ENCODE measurements around the gene GPR146. TPM values are rescaled to one million over a fixed set of nuclear protein-coding genes. Genes with fewer than 3 reads are reported as not detected.

Gene GPR146
- total and polyA plus RNA-seq, 9 of the 15 experiments (the other 6 are each of a cell fraction or from before 2014, with no cell fraction given) = 0.22 to 3.6 (median 0.64) TPM; not detected in 2

DNA sequence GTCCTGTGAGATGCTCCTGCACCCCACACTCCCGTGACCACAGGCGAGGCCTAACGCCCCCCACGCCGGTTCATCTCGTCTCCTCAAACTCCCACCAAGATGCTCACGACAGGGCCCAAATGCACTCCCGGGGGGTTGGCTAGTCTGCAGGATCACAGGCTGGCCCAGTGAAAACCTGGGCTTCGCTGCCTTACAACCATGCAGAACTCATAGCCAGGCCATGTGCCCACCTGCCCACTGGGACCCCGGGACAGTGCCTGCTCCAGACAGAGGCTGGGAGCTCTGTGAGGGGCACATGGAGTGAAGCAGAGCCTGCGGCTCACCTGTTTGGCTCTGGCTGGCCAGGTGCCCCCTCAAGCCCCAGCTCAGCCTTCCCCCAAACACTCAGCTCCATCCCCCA, 34.2 kb downstream of the GPR146 start (continued):
- no peak for TF ChIP-seq ARID3B (CRISPR knock-in tag; IDR thresholded peaks at IDR 0.05; ENCODE audit: borderline replicate concordance)

- Histone ChIP-seq H3K27me3 (ENCODE audit: control insufficient read depth in 2 of 2, insufficient read depth in 2 of 2, low read length in 2 of 2) (no peaks in the 10 kb centered on the region), H3K9me1 (ENCODE audit: control insufficient read depth, insufficient read depth, low read length) (no peaks in the 10 kb centered on the region), H4K20me1 (replicated peaks; ENCODE audit: control insufficient read depth, insufficient read depth, low read length) (no peaks in the 10 kb centered on the region), H3K4me3 (no peak overlapping the region), H3K79me2 (ENCODE audit: control insufficient read depth, insufficient read depth, low read length) (no peaks in the 10 kb centered on the region), H2AFZ (ENCODE audit: low read depth, low read length) (no peak overlapping the region), H3K9ac (ENCODE audit: insufficient read depth in 1 of 2, low read depth in 2 of 2, low read length in 2 of 2) (no peak overlapping the region), H3K36me3 (ENCODE audit: control insufficient read depth, insufficient read depth, low read length) (no peaks in the 10 kb centered on the region; the same call in 2 of the 3 replicates), H3K9me3 (replicated peaks; ENCODE audit: control insufficient read depth, insufficient read depth, low read depth, low read length) (no peaks in the 10 kb centered on the region), H3K4me2 (ENCODE audit: insufficient read depth, low read length) (no peak overlapping the region), H3K4me1 (replicated peaks in 1 of 2; ENCODE audit: control insufficient read depth in 2 of 2, insufficient read depth in 2 of 2, low read length in 2 of 2) (peaks cover 0 to 61% of the 10 kb centered on the region in 2 experiments; a peak in 2 of 5 replicates), H3K27ac (ENCODE audit: extremely low read depth, low read depth, low read length) (no peak overlapping the region)
- DNase-seq (ENCODE audit: extremely low read depth in 1 of 4, low spot score in 3 of 4) = no peak
- intact Hi-C loops (cut with micrococcal nuclease) (no loop called here), in situ Hi-C loops (cut with MboI) (no loop called here)
- CTCF ChIA-PET (ENCODE audit: low intra/inter-chr PET ratio) = no interaction called here
- no peak for FAIRE-seq
- TF ChIP-seq, protein P1, sequence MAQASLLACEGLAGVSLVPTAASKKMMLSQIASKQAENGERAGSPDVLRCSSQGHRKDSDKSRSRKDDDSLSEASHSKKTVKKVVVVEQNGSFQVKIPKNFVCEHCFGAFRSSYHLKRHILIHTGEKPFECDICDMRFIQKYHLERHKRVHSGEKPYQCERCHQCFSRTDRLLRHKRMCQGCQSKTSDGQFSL (CRISPR knock-in tag; IDR thresholded peaks at IDR 0.05) = no peak
- TF ChIP-seq, protein P1 (tag; IDR thresholded peaks at IDR 0.05) = no peak
- TF ChIP-seq SMAD4 (CRISPR knock-in tag; conservative IDR thresholded peaks at IDR 0.05) (no peak), USF1 (CRISPR knock-in tag; IDR thresholded peaks at IDR 0.05) (no peak), ZNF3 (CRISPR knock-in tag; IDR thresholded peaks at IDR 0.05) (no peak), SREBF2 (CRISPR knock-in tag; IDR thresholded peaks at IDR 0.05) (no peak), JUN (IDR thresholded peaks at IDR 0.05; ENCODE audit: borderline replicate concordance, low read depth, low read length) (no peak), JUN (CRISPR knock-in tag; IDR thresholded peaks at IDR 0.05; ENCODE audit: borderline replicate concordance) (no peak), HNRNPL (IDR thresholded peaks at IDR 0.05; ENCODE audit: low read depth, low read length) (no peak), ZNF239 (CRISPR knock-in tag; IDR thresholded peaks at IDR 0.05) (no peak), ZEB2 (IDR thresholded peaks at IDR 0.05) (no peak), ZNF134 (CRISPR knock-in tag; conservative IDR thresholded peaks at IDR 0.05) (no peak), TSC22D4 (tag; IDR thresholded peaks at IDR 0.05) (no peak), ZNF707 (CRISPR knock-in tag; conservative IDR thresholded peaks at IDR 0.05) (no peak)
- TF ChIP-seq, protein P2, sequence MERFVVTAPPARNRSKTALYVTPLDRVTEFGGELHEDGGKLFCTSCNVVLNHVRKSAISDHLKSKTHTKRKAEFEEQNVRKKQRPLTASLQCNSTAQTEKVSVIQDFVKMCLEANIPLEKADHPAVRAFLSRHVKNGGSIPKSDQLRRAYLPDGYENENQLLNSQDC (CRISPR knock-in tag; IDR thresholded peaks at IDR 0.05) = no peak
- TF ChIP-seq, protein P3, sequence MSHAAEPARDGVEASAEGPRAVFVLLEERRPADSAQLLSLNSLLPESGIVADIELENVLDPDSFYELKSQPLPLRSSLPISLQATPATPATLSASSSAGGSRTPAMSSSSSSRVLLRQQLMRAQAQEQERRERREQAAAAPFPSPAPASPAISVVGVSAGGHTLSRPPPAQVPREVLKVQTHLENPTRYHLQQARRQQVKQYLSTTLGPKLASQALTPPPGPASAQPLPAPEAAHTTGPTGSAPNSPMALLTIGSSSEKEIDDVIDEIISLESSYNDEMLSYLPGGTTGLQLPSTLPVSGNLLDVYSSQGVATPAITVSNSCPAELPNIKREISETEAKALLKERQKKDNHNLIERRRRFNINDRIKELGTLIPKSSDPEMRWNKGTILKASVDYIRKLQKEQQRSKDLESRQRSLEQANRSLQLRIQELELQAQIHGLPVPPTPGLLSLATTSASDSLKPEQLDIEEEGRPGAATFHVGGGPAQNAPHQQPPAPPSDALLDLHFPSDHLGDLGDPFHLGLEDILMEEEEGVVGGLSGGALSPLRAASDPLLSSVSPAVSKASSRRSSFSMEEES (CRISPR knock-in tag; IDR thresholded peaks at IDR 0.05) = no peak
- no peak for ATAC-seq
- 79% methylated on average over 10 of the region's 15 CpGs for WGBS (ENCODE audit: insufficient coverage, low coverage, missing lambda C conversion rate)
- POLR2A ChIA-PET = interaction anchor here (0.6 to 1.2 kb wide), 2 partner anchors 13 to 104 kb away, joined by 3 to 7 read pairs; partner anchors contain the start of gene COX19
- no TSS peak for BruUV-seq (replicated peaks)
Observed at GRCh38 chr7:1078985-1079384, 34.6 kb downstream of the GPR146 start.
